A549 (cell line): ENCODE data around the gene PEPD. TPM values are rescaled to one million over a fixed set of nuclear protein-coding genes. Genes with fewer than 3 reads are reported as not detected.

ENCODE experiments used
- BHLHE40 ChIP-seq: IDR thresholded peaks from 2 replicates; pipeline ENCODE4 v1.6.1; 2012; ENCODE audit warnings: low read depth, low read length, inconsistent platforms
- CBX2 ChIP-seq: fragments of 200-600 bp; sonication (generic); IDR thresholded peaks from 2 replicates; pipeline ENCODE4 v1.6.1; 2016; ENCODE audit warnings: low read depth, mild to moderate bottlenecking, borderline replicate concordance
- EP300 ChIP-seq, 2 experiments: fragments of >200 bp; sonication (Bioruptor Twin); formaldehyde crosslinking; IDR thresholded peaks; 2 replicates in 1 of 2; 3 replicates in 1 of 2; pipeline ENCODE4 v1.6.1; 2016 to 2017
- FOSL2 ChIP-seq, 2 experiments: fragments of 450-650 bp in 1 of 2; fragments of >200 bp in 1 of 2; sonication (Bioruptor Twin) in 1 of 2; formaldehyde crosslinking; IDR thresholded peaks; 2 replicates each; pipeline versions ENCODE4 v1.5.0 to v1.6.1; 2016 to 2020; ENCODE audit warnings: mild to moderate bottlenecking in 1 of 2, moderate library complexity in 1 of 2
- GATA3 ChIP-seq: IDR thresholded peaks from 2 replicates; pipeline ENCODE4 v1.6.1; 2012; ENCODE audit warnings: borderline replicate concordance
- HEYL ChIP-seq: fragments of 250-450 bp; sonication (Bioruptor Pico); IDR thresholded peaks from 2 replicates; pipeline ENCODE4 v1.8.0; 2021; ENCODE audit warnings: mild to moderate bottlenecking, moderate library complexity
- JUN ChIP-seq, 2 experiments: fragments of >200 bp; sonication (Bioruptor Twin); formaldehyde crosslinking; IDR thresholded peaks; 2 replicates in 1 of 2; 3 replicates in 1 of 2; pipeline ENCODE4 v1.6.1; 2016 to 2017
- MAZ ChIP-seq: fragments of 150-350 bp; IDR thresholded peaks from 2 replicates; pipeline ENCODE4 v1.6.1; 2014; ENCODE audit warnings: antibody characterized with exemption, low read depth, low read length, borderline replicate concordance
- MYC ChIP-seq: IDR thresholded peaks from 2 replicates; pipeline ENCODE4 v1.6.1; 2012; ENCODE audit warnings: mild to moderate bottlenecking, inconsistent platforms, low read length, improper control_type of control experiment, borderline replicate concordance
- NFE2L2 ChIP-seq: fragments of 150-350 bp; conservative IDR thresholded peaks from 2 replicates; pipeline ENCODE4 v1.6.1; 2014; ENCODE audit warnings: low read length
- PHF8 ChIP-seq: fragments of 200-600 bp; sonication (generic); IDR thresholded peaks from 2 replicates; pipeline ENCODE4 v1.6.1; 2016; ENCODE audit warnings: low read depth, mild to moderate bottlenecking, antibody characterized with exemption, moderate library complexity, borderline replicate concordance
- POLR2A ChIP-seq: IDR thresholded peaks from 2 replicates; pipeline ENCODE4 v1.6.1; 2012; ENCODE audit warnings: mild to moderate bottlenecking, low read length
- RARB ChIP-seq: fragments of 250-450 bp; sonication (Bioruptor Pico); IDR thresholded peaks from 2 replicates; pipeline ENCODE4 v1.8.0; 2021; ENCODE audit warnings: mild to moderate bottlenecking, moderate library complexity
- SMC3 ChIP-seq: fragments of >200 bp; sonication (Bioruptor Twin); formaldehyde crosslinking; IDR thresholded peaks from 3 replicates; pipeline ENCODE4 v1.6.1; 2018; ENCODE audit warnings: inconsistent platforms
- SREBF2 ChIP-seq: fragments of 450-650 bp; IDR thresholded peaks from 2 replicates; pipeline ENCODE4 v1.6.1; 2014; ENCODE audit warnings: mild to moderate bottlenecking, moderate library complexity
- ZNF302 ChIP-seq: fragments of 250-450 bp; sonication (Bioruptor Pico); IDR thresholded peaks from 2 replicates; pipeline ENCODE4 v1.9.0; 2021; ENCODE audit warnings: inconsistent platforms, mild to moderate bottlenecking, moderate library complexity
- polyA plus RNA-seq, 4 experiments: library from polyadenylated mRNA; depleted of rRNA in 3 of 4; stranded (reverse); fragments of >200 nt; fragmentation: RNase III in 1 of 4; extraction: RNeasy Plus Mini Kit Qiagen cat#74134 plus additional on column Dnase treatment in 1 of 4; gene quantifications; 2 replicates in 3 of 4; 3 replicates in 1 of 4; pipeline ENCODE4 v1.2.3, GENCODE V29; 2011 to 2017
- TF ChIP-seq, protein P1 (sequence below): fragments of >200 bp; sonication (Bioruptor Twin); formaldehyde crosslinking; IDR thresholded peaks from 3 replicates; pipeline ENCODE4 v1.6.1; 2016
- TF ChIP-seq, protein P2 (sequence below): IDR thresholded peaks from 2 replicates; pipeline ENCODE4 v1.6.1; 2012
- TF ChIP-seq, protein P3 (sequence below): fragments of 250-450 bp; sonication (Bioruptor Pico); IDR thresholded peaks from 2 replicates; pipeline ENCODE4 v1.5.0; 2020; ENCODE audit warnings: low read depth, mild to moderate bottlenecking, moderate library complexity
- TF ChIP-seq, protein P4 (sequence below): fragments of 250-450 bp; sonication (Bioruptor Pico); IDR thresholded peaks from 2 replicates; pipeline ENCODE4 v1.5.0; 2021; ENCODE audit warnings: mild to moderate bottlenecking, moderate library complexity, borderline replicate concordance
- TF ChIP-seq, protein P5 (sequence below): IDR thresholded peaks from 2 replicates; pipeline ENCODE4 v1.6.1; 2012
- TF ChIP-seq, protein P6 (sequence below): fragments of >200 bp; sonication (Bioruptor Twin); formaldehyde crosslinking; IDR thresholded peaks from 2 replicates; pipeline ENCODE4 v1.6.1; 2016
- TF ChIP-seq, protein P7 (sequence below): fragments of >200 bp; sonication (Bioruptor Twin); formaldehyde crosslinking; IDR thresholded peaks from 3 replicates; pipeline ENCODE4 v1.5.1; 2016

Gene PEPD
- polyA plus RNA-seq, 2 of the 4 experiments (the other 2 are of a cell fraction) = 85.5 to 100 TPM

DNA sequence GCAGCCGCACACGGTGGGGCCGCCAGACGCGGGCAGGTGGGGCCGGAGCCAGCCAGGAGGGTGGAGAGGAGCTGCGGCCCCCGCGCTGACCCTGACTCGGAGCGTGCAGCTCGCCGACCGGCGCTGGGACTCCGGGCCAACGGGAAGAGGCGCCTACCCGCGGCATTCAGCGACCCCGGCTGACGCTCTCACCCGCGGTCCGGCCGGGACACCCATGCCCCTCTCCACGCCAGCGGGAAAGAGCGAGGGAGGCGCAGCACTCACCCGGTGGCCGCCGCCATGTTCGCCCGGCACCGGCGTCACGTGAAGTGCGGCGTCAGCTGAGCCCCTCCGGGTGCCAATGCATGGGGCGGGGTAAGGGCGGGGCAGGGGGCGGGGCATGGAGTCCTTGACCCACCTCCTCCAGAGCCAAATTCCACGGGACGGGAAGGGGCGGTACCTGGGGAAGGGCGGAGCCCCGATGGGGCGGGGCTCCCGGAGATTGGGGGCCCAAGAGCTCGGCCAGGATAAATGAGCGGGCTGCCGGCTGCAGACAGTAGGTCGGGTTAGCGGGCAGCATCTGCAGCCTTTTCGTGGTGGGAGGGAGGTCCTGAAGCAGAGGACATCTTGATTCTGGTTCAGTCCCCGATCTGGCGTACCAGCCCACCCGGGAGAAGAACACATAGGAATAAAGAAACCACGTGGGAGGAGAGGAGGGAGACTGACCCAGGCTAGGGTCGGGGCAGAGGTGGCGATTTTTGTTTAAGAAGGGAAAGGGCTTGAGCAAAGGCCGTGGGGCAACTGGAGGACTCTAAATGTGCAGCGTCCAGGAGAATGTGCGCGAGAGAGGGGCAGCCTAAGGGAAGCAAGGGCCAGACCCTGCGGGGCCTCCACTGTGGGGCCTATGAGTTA lies at the start of gene PEPD (continued):
- TF ChIP-seq, protein P1, sequence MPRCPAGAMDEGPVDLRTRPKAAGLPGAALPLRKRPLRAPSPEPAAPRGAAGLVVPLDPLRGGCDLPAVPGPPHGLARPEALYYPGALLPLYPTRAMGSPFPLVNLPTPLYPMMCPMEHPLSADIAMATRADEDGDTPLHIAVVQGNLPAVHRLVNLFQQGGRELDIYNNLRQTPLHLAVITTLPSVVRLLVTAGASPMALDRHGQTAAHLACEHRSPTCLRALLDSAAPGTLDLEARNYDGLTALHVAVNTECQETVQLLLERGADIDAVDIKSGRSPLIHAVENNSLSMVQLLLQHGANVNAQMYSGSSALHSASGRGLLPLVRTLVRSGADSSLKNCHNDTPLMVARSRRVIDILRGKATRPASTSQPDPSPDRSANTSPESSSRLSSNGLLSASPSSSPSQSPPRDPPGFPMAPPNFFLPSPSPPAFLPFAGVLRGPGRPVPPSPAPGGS = peak; percentile 88; the same call in 2 of the 3 replicates
- TF ChIP-seq MYC = peak; percentile 19; the same call in 1 of the 2 replicates
- peak in 1 of 2 experiments; percentile 29; a peak in 1 of 5 replicates for TF ChIP-seq EP300 (IDR thresholded peaks at IDR 0.05)
- TF ChIP-seq, protein P2, sequence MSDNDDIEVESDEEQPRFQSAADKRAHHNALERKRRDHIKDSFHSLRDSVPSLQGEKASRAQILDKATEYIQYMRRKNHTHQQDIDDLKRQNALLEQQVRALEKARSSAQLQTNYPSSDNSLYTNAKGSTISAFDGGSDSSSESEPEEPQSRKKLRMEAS = peak; percentile 63; the same call in 1 of the 2 replicates
- peak; percentile 50 to 96; a peak in 4 of 5 replicates for TF ChIP-seq JUN (IDR thresholded peaks at IDR 0.05)
- peak; percentile 82 for TF ChIP-seq BHLHE40
- no peak for TF ChIP-seq CBX2
- TF ChIP-seq NFE2L2 = no peak
- TF ChIP-seq RARB (CRISPR knock-in tag) = no peak
- no peak; the same call in 2 of the 3 replicates for TF ChIP-seq SMC3
- no peak for TF ChIP-seq GATA3
- TF ChIP-seq PHF8 = peak; percentile 98
- TF ChIP-seq HEYL (CRISPR knock-in tag) = no peak
- TF ChIP-seq, protein P3, sequence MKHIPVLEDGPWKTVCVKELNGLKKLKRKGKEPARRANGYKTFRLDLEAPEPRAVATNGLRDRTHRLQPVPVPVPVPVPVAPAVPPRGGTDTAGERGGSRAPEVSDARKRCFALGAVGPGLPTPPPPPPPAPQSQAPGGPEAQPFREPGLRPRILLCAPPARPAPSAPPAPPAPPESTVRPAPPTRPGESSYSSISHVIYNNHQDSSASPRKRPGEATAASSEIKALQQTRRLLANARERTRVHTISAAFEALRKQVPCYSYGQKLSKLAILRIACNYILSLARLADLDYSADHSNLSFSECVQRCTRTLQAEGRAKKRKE = no peak
- TF ChIP-seq, protein P4, sequence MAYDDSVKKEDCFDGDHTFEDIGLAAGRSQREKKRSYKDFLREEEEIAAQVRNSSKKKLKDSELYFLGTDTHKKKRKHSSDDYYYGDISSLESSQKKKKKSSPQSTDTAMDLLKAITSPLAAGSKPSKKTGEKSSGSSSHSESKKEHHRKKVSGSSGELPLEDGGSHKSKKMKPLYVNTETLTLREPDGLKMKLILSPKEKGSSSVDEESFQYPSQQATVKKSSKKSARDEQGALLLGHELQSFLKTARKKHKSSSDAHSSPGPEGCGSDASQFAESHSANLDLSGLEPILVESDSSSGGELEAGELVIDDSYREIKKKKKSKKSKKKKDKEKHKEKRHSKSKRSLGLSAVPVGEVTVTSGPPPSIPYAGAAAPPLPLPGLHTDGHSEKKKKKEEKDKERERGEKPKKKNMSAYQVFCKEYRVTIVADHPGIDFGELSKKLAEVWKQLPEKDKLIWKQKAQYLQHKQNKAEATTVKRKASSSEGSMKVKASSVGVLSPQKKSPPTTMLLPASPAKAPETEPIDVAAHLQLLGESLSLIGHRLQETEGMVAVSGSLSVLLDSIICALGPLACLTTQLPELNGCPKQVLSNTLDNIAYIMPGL (CRISPR knock-in tag) = no peak
- no peak for TF ChIP-seq SREBF2
- TF ChIP-seq FOSL2 (IDR thresholded peaks at IDR 0.05) = no peak
- no peak for TF ChIP-seq FOSL2 (CRISPR knock-in tag; IDR thresholded peaks at IDR 0.05)
- no peak for TF ChIP-seq MAZ
- TF ChIP-seq, protein P5, sequence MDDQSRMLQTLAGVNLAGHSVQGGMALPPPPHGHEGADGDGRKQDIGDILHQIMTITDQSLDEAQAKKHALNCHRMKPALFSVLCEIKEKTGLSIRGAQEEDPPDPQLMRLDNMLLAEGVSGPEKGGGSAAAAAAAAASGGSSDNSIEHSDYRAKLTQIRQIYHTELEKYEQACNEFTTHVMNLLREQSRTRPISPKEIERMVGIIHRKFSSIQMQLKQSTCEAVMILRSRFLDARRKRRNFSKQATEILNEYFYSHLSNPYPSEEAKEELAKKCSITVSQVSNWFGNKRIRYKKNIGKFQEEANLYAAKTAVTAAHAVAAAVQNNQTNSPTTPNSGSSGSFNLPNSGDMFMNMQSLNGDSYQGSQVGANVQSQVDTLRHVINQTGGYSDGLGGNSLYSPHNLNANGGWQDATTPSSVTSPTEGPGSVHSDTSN = peak; percentile 75; the same call in 1 of the 2 replicates
- TF ChIP-seq POLR2A = peak; percentile 98
- TF ChIP-seq, protein P6, sequence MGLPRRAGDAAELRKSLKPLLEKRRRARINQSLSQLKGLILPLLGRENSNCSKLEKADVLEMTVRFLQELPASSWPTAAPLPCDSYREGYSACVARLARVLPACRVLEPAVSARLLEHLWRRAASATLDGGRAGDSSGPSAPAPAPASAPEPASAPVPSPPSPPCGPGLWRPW = no peak
- TF ChIP-seq ZNF302 (CRISPR knock-in tag) = no peak
- TF ChIP-seq, protein P7, sequence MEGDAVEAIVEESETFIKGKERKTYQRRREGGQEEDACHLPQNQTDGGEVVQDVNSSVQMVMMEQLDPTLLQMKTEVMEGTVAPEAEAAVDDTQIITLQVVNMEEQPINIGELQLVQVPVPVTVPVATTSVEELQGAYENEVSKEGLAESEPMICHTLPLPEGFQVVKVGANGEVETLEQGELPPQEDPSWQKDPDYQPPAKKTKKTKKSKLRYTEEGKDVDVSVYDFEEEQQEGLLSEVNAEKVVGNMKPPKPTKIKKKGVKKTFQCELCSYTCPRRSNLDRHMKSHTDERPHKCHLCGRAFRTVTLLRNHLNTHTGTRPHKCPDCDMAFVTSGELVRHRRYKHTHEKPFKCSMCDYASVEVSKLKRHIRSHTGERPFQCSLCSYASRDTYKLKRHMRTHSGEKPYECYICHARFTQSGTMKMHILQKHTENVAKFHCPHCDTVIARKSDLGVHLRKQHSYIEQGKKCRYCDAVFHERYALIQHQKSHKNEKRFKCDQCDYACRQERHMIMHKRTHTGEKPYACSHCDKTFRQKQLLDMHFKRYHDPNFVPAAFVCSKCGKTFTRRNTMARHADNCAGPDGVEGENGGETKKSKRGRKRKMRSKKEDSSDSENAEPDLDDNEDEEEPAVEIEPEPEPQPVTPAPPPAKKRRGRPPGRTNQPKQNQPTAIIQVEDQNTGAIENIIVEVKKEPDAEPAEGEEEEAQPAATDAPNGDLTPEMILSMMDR = no peak
- TF ChIP-seq, all 56 proteins: peak for 14
